DOHH2 (cell line): ENCODE results near the gene SLC29A3.

Experiments used
- CTCF ChIP-seq: fragments of 200-600 bp; sonication (generic); IDR thresholded peaks from one replicate; pipeline ENCODE4 v1.5.1; 2014; ENCODE audit warnings: antibody characterized with exemption, mild to moderate bottlenecking, low read depth, low read length; ENCODE audit not compliant: poor library complexity, severe bottlenecking
- EZH2phosphoT487 ChIP-seq: fragments of 200-600 bp; sonication (generic); IDR thresholded peaks from 2 replicates; pipeline ENCODE4 v1.6.1; 2017; ENCODE audit warnings: borderline replicate concordance, mild to moderate bottlenecking, antibody characterized with exemption, low read length, moderate library complexity, mixed read lengths

GRCh38 chr10:71389768-71390460, 70.9 kb downstream of the SLC29A3 start:
- TF ChIP-seq EZH2phosphoT487, result no peak
- TF ChIP-seq CTCF, result no peak
